GM21717 (cell line): ENCODE results near the gene OR2B3.
"Not testable (repeated sequence)": the region's sequence is repeated elsewhere in the genome, so short reads cannot be mapped to it uniquely, and the experiment has no call there.

Experiments
- ATAC-seq: cut with Tn5 transposase; IDR thresholded peaks from one replicate; pipeline ENCODE4 v1.9.1; 2021; ENCODE audit warnings: mild to moderate bottlenecking, moderate library complexity; ENCODE audit not compliant: unreplicated experiment

The OR2B3 gene

GRCh38 chr6:29087213-29087612, at the start of gene OR2B3:
TSS of gene OR2B3 (minus strand) at chr6:29087313. CDS start at chr6:29087248, 65 bp downstream.
- ATAC-seq: no peak

- ATAC-seq: no peak
Measured at GRCh38 chr6:29131691-29132090, 44.6 kb upstream of the OR2B3 start.

- ATAC-seq: no peak
Measured at GRCh38 chr6:29130644-29131043, 43.5 kb upstream of the OR2B3 start.

- ATAC-seq: no peak
Measured at GRCh38 chr6:29129326-29130012, 42.4 kb upstream of the OR2B3 start.

- not testable (repeated sequence) for ATAC-seq
Measured at GRCh38 chr6:29114964-29115363, 27.9 kb upstream of the OR2B3 start.

- no peak for ATAC-seq
Measured at GRCh38 chr6:29112135-29112534, 25.0 kb upstream of the OR2B3 start.

- ATAC-seq: no peak
Measured at GRCh38 chr6:29107758-29108157, 20.6 kb upstream of the OR2B3 start, which contains the start of gene OR2J3. TSS of gene OR2J3 (plus strand) at chr6:29108058. CDS start at chr6:29111891, 3,833 bp downstream.

- ATAC-seq: no peak
Measured at GRCh38 chr6:29099190-29099589, 12.1 kb upstream of the OR2B3 start, which contains the start of gene OR2J1. TSS of gene OR2J1 (plus strand) at chr6:29099490. CDS start at chr6:29100943, 1,453 bp downstream.

- ATAC-seq: no peak
Measured at GRCh38 chr6:29097803-29098202, 10.7 kb upstream of the OR2B3 start.

- ATAC-seq: no peak
Measured at GRCh38 chr6:29092957-29093356, 5.8 kb upstream of the OR2B3 start.

GRCh38 chr6:29082457-29082856, 4.7 kb downstream of the OR2B3 start:
- no peak for ATAC-seq

GRCh38 chr6:29081312-29081711, 5.8 kb downstream of the OR2B3 start:
- no peak for ATAC-seq

GRCh38 chr6:29079203-29079602, 7.9 kb downstream of the OR2B3 start:
- ATAC-seq: no peak

- ATAC-seq: no peak
Measured at GRCh38 chr6:29071831-29072723, 15.0 kb downstream of the OR2B3 start.

- no peak for ATAC-seq
Measured at GRCh38 chr6:29051680-29052079, 35.4 kb downstream of the OR2B3 start.

GRCh38 chr6:29045075-29045474, 42.0 kb downstream of the OR2B3 start, which contains the start of gene OR2W1:
TSS of gene OR2W1 (minus strand) at chr6:29045175. CDS start at chr6:29045175, 0 bp downstream.
- ATAC-seq: no peak
